ENCODE results near the gene MMP7. TPM values are rescaled to one million over a fixed set of nuclear protein-coding genes. Genes with fewer than 3 reads are reported as not detected.

Gene MMP7
- total RNA-seq, 1 experiment from 2014 or later = 2.7 TPM

DNA sequence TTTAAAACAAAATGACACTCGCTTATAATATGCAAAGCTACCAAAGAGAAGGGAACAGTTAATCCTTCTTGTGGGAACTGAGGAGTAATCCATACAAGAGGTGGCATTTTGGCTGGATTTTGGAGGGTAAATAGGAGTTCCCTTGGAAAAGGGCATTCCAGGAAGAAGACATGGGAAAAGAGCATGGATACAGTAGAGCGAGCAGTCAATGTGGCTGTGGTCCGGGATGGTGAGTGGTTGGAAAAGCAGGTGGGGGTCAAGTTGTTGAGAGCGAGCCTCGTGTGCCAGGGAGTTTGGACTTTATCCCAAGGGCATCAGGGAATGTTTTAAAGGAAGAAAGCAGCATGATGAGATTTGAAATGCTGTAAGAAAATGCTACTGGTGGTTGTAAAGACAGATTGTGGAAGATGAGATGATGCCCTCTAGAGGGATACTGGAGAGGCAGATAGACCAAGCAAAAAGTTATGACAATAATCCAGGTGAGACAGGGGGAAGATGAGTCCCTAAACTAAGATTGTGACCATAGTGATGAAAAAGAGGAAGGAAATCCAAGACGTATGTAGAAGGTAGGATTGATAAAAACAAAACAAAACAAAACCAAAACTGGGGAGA is 3.8 kb upstream of the MMP7 start:
- no peaks in the 10 kb centered on the region for H3K27me3 ChIP-seq (ENCODE audit: control insufficient read depth, insufficient read depth, low read length)
- no peaks in the 10 kb centered on the region for H3K36me3 ChIP-seq (ENCODE audit: control insufficient read depth, insufficient read depth, low read length)
- ChIA-PET CTCF (no interaction called here), POLR2A (no interaction called here)
- H3K27ac ChIP-seq (ENCODE audit: low read length) = peak overlapping the region; percentile 5; the same call in 1 of the 2 replicates
- intact Hi-C loops (cut with micrococcal nuclease; ENCODE audit: unreplicated experiment) (no loop called here), in situ Hi-C loops (cut with HindIII; ENCODE audit: low pct_unique_long_range_greater_than_20kb, low sequenced_read_pairs) (no loop called here)
- no peaks in the 10 kb centered on the region for H3K9me3 ChIP-seq (ENCODE audit: control insufficient read depth, insufficient read depth, low read depth, low read length)
- H3K4me3 ChIP-seq (ENCODE audit: low read depth in 2 of 2, low read length in 2 of 2) = no peak overlapping the region
- BruUV-seq (replicated peaks) = no TSS peak
- ATAC-seq (0 out of 2 replicates have a peak, but pooled peaks have one; percentile 32), DNase-seq (ENCODE audit: low read depth, low spot score) (no peak)
- TF ChIP-seq, protein P1, sequence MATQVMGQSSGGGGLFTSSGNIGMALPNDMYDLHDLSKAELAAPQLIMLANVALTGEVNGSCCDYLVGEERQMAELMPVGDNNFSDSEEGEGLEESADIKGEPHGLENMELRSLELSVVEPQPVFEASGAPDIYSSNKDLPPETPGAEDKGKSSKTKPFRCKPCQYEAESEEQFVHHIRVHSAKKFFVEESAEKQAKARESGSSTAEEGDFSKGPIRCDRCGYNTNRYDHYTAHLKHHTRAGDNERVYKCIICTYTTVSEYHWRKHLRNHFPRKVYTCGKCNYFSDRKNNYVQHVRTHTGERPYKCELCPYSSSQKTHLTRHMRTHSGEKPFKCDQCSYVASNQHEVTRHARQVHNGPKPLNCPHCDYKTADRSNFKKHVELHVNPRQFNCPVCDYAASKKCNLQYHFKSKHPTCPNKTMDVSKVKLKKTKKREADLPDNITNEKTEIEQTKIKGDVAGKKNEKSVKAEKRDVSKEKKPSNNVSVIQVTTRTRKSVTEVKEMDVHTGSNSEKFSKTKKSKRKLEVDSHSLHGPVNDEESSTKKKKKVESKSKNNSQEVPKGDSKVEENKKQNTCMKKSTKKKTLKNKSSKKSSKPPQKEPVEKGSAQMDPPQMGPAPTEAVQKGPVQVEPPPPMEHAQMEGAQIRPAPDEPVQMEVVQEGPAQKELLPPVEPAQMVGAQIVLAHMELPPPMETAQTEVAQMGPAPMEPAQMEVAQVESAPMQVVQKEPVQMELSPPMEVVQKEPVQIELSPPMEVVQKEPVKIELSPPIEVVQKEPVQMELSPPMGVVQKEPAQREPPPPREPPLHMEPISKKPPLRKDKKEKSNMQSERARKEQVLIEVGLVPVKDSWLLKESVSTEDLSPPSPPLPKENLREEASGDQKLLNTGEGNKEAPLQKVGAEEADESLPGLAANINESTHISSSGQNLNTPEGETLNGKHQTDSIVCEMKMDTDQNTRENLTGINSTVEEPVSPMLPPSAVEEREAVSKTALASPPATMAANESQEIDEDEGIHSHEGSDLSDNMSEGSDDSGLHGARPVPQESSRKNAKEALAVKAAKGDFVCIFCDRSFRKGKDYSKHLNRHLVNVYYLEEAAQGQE (IDR thresholded peaks at IDR 0.05; ENCODE audit: insufficient read depth in 1 of 2, low read depth in 2 of 2, low read length in 1 of 2) = no peak
- TF ChIP-seq, protein P2, sequence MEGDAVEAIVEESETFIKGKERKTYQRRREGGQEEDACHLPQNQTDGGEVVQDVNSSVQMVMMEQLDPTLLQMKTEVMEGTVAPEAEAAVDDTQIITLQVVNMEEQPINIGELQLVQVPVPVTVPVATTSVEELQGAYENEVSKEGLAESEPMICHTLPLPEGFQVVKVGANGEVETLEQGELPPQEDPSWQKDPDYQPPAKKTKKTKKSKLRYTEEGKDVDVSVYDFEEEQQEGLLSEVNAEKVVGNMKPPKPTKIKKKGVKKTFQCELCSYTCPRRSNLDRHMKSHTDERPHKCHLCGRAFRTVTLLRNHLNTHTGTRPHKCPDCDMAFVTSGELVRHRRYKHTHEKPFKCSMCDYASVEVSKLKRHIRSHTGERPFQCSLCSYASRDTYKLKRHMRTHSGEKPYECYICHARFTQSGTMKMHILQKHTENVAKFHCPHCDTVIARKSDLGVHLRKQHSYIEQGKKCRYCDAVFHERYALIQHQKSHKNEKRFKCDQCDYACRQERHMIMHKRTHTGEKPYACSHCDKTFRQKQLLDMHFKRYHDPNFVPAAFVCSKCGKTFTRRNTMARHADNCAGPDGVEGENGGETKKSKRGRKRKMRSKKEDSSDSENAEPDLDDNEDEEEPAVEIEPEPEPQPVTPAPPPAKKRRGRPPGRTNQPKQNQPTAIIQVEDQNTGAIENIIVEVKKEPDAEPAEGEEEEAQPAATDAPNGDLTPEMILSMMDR (IDR thresholded peaks at IDR 0.05) = peak; percentile 60
- no peak for TF ChIP-seq POLR2AphosphoS5 (IDR thresholded peaks at IDR 0.05; ENCODE audit: low read depth, low read length)
- no peak for TF ChIP-seq SIN3A (IDR thresholded peaks at IDR 0.05; ENCODE audit: borderline replicate concordance, insufficient read depth, low read depth, low read length)
- no peak for TF ChIP-seq TCF7L2 (IDR thresholded peaks at IDR 0.05; ENCODE audit: low read depth, low read length)
- peaks cover 6% of the 10 kb centered on the region; the same call in 1 of the 2 replicates for H3K4me1 ChIP-seq (ENCODE audit: control insufficient read depth, insufficient read depth, low read length)

DNA sequence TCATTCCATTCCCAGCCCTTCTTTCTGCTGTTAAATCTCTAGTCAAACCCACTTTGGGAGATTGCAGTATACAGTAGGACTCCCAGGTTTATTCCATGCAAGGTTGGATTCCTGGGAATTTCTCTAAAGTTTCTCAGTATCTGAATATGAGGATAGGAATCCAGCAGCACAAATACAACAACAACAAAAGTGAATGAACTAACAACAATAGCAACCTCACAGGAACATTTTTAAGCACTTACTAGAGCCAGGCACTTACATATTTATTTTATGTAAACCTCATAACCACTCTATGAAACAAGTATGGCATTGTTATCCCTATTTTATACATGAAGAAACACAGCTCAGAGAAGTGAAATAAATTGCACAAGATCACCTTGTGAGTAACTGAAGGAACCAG is 1.9 kb downstream of the MMP7 start:
- H3K4me1 ChIP-seq (ENCODE audit: control insufficient read depth, insufficient read depth, low read length) = peaks cover 24% of the 10 kb centered on the region
- CTCF ChIA-PET = no interaction called here
- peak overlapping the region; percentile 73 for H3K27ac ChIP-seq (ENCODE audit: low read length)
- ATAC-seq (peak; percentile 76), DNase-seq (ENCODE audit: low read depth, low spot score) (no peak)
- in situ Hi-C loops (cut with HindIII; ENCODE audit: low pct_unique_long_range_greater_than_20kb, low sequenced_read_pairs) (no loop called here), intact Hi-C loops (cut with micrococcal nuclease; ENCODE audit: unreplicated experiment) (no loop called here)
- H3K4me3 ChIP-seq (ENCODE audit: low read depth in 2 of 2, low read length in 2 of 2) = no peak overlapping the region
- POLR2A ChIA-PET = no interaction called here
- no TSS peak for BruUV-seq (replicated peaks)
- no peaks in the 10 kb centered on the region for H3K36me3 ChIP-seq (ENCODE audit: control insufficient read depth, insufficient read depth, low read length)
- TF ChIP-seq TCF7L2 (IDR thresholded peaks at IDR 0.05; ENCODE audit: low read depth, low read length) = no peak
- TF ChIP-seq, protein P1 (IDR thresholded peaks at IDR 0.05; ENCODE audit: insufficient read depth in 1 of 2, low read depth in 2 of 2, low read length in 1 of 2) = no peak
- TF ChIP-seq, protein P2 (IDR thresholded peaks at IDR 0.05) = no peak
- TF ChIP-seq POLR2AphosphoS5 (IDR thresholded peaks at IDR 0.05; ENCODE audit: low read depth, low read length) = no peak
- no peak for TF ChIP-seq SIN3A (IDR thresholded peaks at IDR 0.05; ENCODE audit: borderline replicate concordance, insufficient read depth, low read depth, low read length)
- no peaks in the 10 kb centered on the region for H3K9me3 ChIP-seq (ENCODE audit: control insufficient read depth, insufficient read depth, low read depth, low read length)
- H3K27me3 ChIP-seq (ENCODE audit: control insufficient read depth, insufficient read depth, low read length) = no peaks in the 10 kb centered on the region
